SK-N-SH treated with all-trans-retinoic acid at 6 μM for 48 hours (cell line): Measurements from ENCODE around the gene TGM5.
A peak's percentile ranks its signal among the peaks of the same experiment; 100 is the strongest.

Experiments used
- ATAC-seq: fragments of 200-7000 bp; cut with Tn5 transposase; 3 replicates; pipeline ENCODE4 v1.9.1; 2020; ENCODE audit warnings: mild to moderate bottlenecking, moderate library complexity
- ARNTL ChIP-seq: fragments of 450-650 bp; formaldehyde crosslinking; IDR thresholded peaks from 2 replicates; pipeline ENCODE4 v1.5.0; 2020; ENCODE audit warnings: low read depth, mild to moderate bottlenecking, moderate library complexity, borderline replicate concordance
- BACH2 ChIP-seq: fragments of 250-450 bp; sonication (Bioruptor Pico); IDR thresholded peaks from 2 replicates; pipeline ENCODE4 v1.9.0; 2021; ENCODE audit warnings: mild to moderate bottlenecking, borderline replicate concordance
- CREB5 ChIP-seq: fragments of 250-450 bp; sonication (Bioruptor Pico); IDR thresholded peaks from 2 replicates; pipeline ENCODE4 v1.5.1; 2020; ENCODE audit warnings: low read depth, mild to moderate bottlenecking, moderate library complexity
- CSDC2 ChIP-seq: fragments of 250-450 bp; sonication (Bioruptor Pico); IDR thresholded peaks from 2 replicates; pipeline ENCODE4 v1.5.0; 2020; ENCODE audit warnings: mild to moderate bottlenecking, moderate library complexity
- ESRRG ChIP-seq: fragments of 250-450 bp; sonication (Bioruptor Pico); IDR thresholded peaks from 2 replicates; pipeline ENCODE4 v1.6.1; 2021; ENCODE audit warnings: mild to moderate bottlenecking
- GLIS3 ChIP-seq: fragments of 250-450 bp; sonication (Bioruptor Pico); IDR thresholded peaks from 2 replicates; pipeline ENCODE4 v1.5.0; 2020; ENCODE audit warnings: mild to moderate bottlenecking, moderate library complexity
- ISL1 ChIP-seq: fragments of 250-450 bp; sonication (Bioruptor Pico); IDR thresholded peaks from 2 replicates; pipeline ENCODE4 v2.1.2; 2022; ENCODE audit warnings: mild to moderate bottlenecking, moderate library complexity
- OSR1 ChIP-seq: fragments of 250-450 bp; sonication (Bioruptor Pico); IDR thresholded peaks from 2 replicates; pipeline ENCODE4 v1.8.0; 2022; ENCODE audit warnings: moderate library complexity, mild to moderate bottlenecking, inconsistent platforms
- PATZ1 ChIP-seq: fragments of 250-450 bp; sonication (Bioruptor Pico); IDR thresholded peaks from 2 replicates; pipeline ENCODE4 v1.8.0; 2020; ENCODE audit warnings: mild to moderate bottlenecking, moderate library complexity, borderline replicate concordance
- POU6F1 ChIP-seq: fragments of 250-450 bp; sonication (Bioruptor Pico); IDR thresholded peaks from 2 replicates; pipeline ENCODE4 v1.8.0; 2021; ENCODE audit warnings: low read depth, mild to moderate bottlenecking, moderate library complexity, borderline replicate concordance
- PPARA ChIP-seq: fragments of 250-450 bp; sonication (Bioruptor Pico); IDR thresholded peaks from 2 replicates; pipeline ENCODE4 v1.5.0; 2020; ENCODE audit warnings: mild to moderate bottlenecking, borderline replicate concordance
- RARB ChIP-seq: fragments of 250-450 bp; sonication (Bioruptor Pico); IDR thresholded peaks from 2 replicates; pipeline ENCODE4 v1.8.0; 2021; ENCODE audit warnings: mild to moderate bottlenecking, moderate library complexity
- SNAI2 ChIP-seq: fragments of 250-450 bp; sonication (Bioruptor Pico); IDR thresholded peaks from 2 replicates; pipeline ENCODE4 v1.5.0; 2020; ENCODE audit warnings: mild to moderate bottlenecking, moderate library complexity
- TCF4 ChIP-seq: fragments of 250-450 bp; sonication (Bioruptor Pico); IDR thresholded peaks from 2 replicates; pipeline ENCODE4 v1.8.0; 2021; ENCODE audit warnings: mild to moderate bottlenecking, moderate library complexity, borderline replicate concordance
- TSHZ2 ChIP-seq: fragments of 250-450 bp; sonication (Bioruptor Pico); IDR thresholded peaks from 2 replicates; pipeline ENCODE4 v1.5.0; 2020; ENCODE audit warnings: mild to moderate bottlenecking, moderate library complexity
- ZC3H10 ChIP-seq: fragments of 250-450 bp; sonication (Bioruptor Pico); IDR thresholded peaks from 2 replicates; pipeline ENCODE4 v1.5.1; 2021; ENCODE audit warnings: mild to moderate bottlenecking, moderate library complexity
- ZFP3 ChIP-seq: fragments of 250-450 bp; sonication (Bioruptor Pico); IDR thresholded peaks from 2 replicates; pipeline ENCODE4 v1.5.0; 2020; ENCODE audit warnings: mild to moderate bottlenecking, moderate library complexity
- ZFP30 ChIP-seq: fragments of 450-650 bp; formaldehyde crosslinking; IDR thresholded peaks from 2 replicates; pipeline ENCODE4 v1.5.0; 2022; ENCODE audit warnings: mild to moderate bottlenecking, moderate library complexity
- ZNF565 ChIP-seq: fragments of 450-650 bp; formaldehyde crosslinking; conservative IDR thresholded peaks from 2 replicates; pipeline ENCODE4 v1.5.0; 2020; ENCODE audit warnings: low read depth, mild to moderate bottlenecking, moderate library complexity
- ZNF70 ChIP-seq: fragments of 450-650 bp; formaldehyde crosslinking; IDR thresholded peaks from 2 replicates; pipeline ENCODE4 v1.5.0; 2020; ENCODE audit warnings: mild to moderate bottlenecking, moderate library complexity
- ZNF8 ChIP-seq: fragments of 450-650 bp; formaldehyde crosslinking; IDR thresholded peaks from 2 replicates; pipeline ENCODE4 v1.5.0; 2020; ENCODE audit warnings: mild to moderate bottlenecking, moderate library complexity

Gene TGM5

GRCh38 chr15:43255376-43255775, 11.4 kb downstream of the TGM5 start:
- no peak for ATAC-seq
- TF ChIP-seq ISL1 (no peak), ZFP30 (no peak), TSHZ2 (CRISPR knock-in tag) (no peak), SNAI2 (CRISPR knock-in tag) (no peak), PPARA (CRISPR knock-in tag) (no peak), ZNF8 (CRISPR knock-in tag) (no peak), CREB5 (CRISPR knock-in tag) (no peak), RARB (CRISPR knock-in tag) (no peak), ZC3H10 (CRISPR knock-in tag) (no peak), ZNF70 (CRISPR knock-in tag) (no peak)

- TF ChIP-seq CSDC2: no peak
- no peak for TF ChIP-seq GLIS3 (CRISPR knock-in tag)
- TF ChIP-seq ZFP30: no peak
- no peak for TF ChIP-seq TCF4 (CRISPR knock-in tag)
- no peak for TF ChIP-seq ZFP3 (CRISPR knock-in tag)
- no peak for TF ChIP-seq TSHZ2 (CRISPR knock-in tag)
- no peak for TF ChIP-seq ARNTL (CRISPR knock-in tag)
- TF ChIP-seq ESRRG: no peak
- TF ChIP-seq SNAI2 (CRISPR knock-in tag): no peak
- TF ChIP-seq OSR1: no peak
- no peak for TF ChIP-seq ISL1
- no peak for TF ChIP-seq ZC3H10 (CRISPR knock-in tag)
- TF ChIP-seq RARB (CRISPR knock-in tag): no peak
- TF ChIP-seq ZNF8 (CRISPR knock-in tag): no peak
- TF ChIP-seq, all 23 proteins: peak for 0
- peak; percentile 44 for ATAC-seq
Observed at GRCh38 chr15:43253431-43254403, 13.0 kb downstream of the TGM5 start.

GRCh38 chr15:43251871-43252250, 14.9 kb downstream of the TGM5 start:
- ATAC-seq: no peak
- TF ChIP-seq POU6F1: no peak
- TF ChIP-seq TSHZ2 (CRISPR knock-in tag): no peak
- no peak for TF ChIP-seq CSDC2
- no peak for TF ChIP-seq ZFP3 (CRISPR knock-in tag)
- TF ChIP-seq TCF4 (CRISPR knock-in tag): no peak
- TF ChIP-seq BACH2 (CRISPR knock-in tag): no peak
- no peak for TF ChIP-seq ISL1
- no peak for TF ChIP-seq GLIS3 (CRISPR knock-in tag)
- no peak for TF ChIP-seq ZNF565
- no peak for TF ChIP-seq ZC3H10 (CRISPR knock-in tag)
- no peak for TF ChIP-seq CREB5 (CRISPR knock-in tag)
- TF ChIP-seq PATZ1 (CRISPR knock-in tag): no peak
